ENCODE data around the gene KAZN. TPM values are rescaled to one million over a fixed set of nuclear protein-coding genes. Genes with fewer than 3 reads are reported as not detected.

KAZN gene
- total RNA-seq, 1 experiment from 2014 or later = 15.6 TPM

DNA sequence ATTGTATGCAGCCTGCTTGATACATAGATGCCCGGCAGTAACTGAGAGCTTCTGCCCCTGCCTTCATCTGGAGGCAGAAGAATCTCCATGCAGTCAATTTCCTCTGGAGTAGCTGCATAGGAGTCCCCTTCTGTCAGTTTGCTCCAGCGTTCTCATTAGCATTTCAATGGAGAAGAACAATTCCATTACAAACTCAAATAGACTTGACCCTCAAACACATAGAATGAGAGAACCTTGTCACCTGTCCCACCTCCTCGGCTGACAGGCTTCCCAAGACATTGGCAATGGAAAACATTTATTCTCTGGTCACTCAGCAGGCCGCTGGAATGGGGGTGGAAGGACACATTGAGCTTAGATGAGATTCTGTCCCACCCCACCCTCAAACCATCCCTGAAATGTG, 509.4 kb downstream of the KAZN start:
- no peaks in the 10 kb centered on the region for H3K79me2 ChIP-seq (ENCODE audit: low read depth)
- no peak overlapping the region for H3K27ac ChIP-seq
- ChIA-PET POLR2A (ENCODE audit: unreplicated experiment) (no interaction called here), CTCF (no interaction called here)
- no peaks in the 10 kb centered on the region for H3K27me3 ChIP-seq (ENCODE audit: insufficient read depth, low read depth)
- H3K4me2 ChIP-seq = no peak overlapping the region
- no peak for DNase-seq
- H2AFZ ChIP-seq = no peak overlapping the region
- no peaks in the 10 kb centered on the region for H3K9me2 ChIP-seq (ENCODE audit: insufficient read depth)
- no peaks in the 10 kb centered on the region for H3K9me3 ChIP-seq (ENCODE audit: insufficient read depth, low read depth)
- BruUV-seq (replicated peaks) = no TSS peak
- 0 out of 2 replicates have a peak, but pooled peaks cover 4% of the 10 kb centered on the region for H3F3A ChIP-seq (ENCODE audit: insufficient read depth, low read depth)
- H3K4me3 ChIP-seq = no peak overlapping the region
- intact Hi-C loops (cut with micrococcal nuclease; ENCODE audit: unreplicated experiment) = loop anchor here (10.0 kb wide), 1 partner anchor 183 kb away; no protein-coding TSS in a partner anchor
- no peaks in the 10 kb centered on the region for H3K36me3 ChIP-seq (ENCODE audit: low read depth)
- TF ChIP-seq, protein P1, sequence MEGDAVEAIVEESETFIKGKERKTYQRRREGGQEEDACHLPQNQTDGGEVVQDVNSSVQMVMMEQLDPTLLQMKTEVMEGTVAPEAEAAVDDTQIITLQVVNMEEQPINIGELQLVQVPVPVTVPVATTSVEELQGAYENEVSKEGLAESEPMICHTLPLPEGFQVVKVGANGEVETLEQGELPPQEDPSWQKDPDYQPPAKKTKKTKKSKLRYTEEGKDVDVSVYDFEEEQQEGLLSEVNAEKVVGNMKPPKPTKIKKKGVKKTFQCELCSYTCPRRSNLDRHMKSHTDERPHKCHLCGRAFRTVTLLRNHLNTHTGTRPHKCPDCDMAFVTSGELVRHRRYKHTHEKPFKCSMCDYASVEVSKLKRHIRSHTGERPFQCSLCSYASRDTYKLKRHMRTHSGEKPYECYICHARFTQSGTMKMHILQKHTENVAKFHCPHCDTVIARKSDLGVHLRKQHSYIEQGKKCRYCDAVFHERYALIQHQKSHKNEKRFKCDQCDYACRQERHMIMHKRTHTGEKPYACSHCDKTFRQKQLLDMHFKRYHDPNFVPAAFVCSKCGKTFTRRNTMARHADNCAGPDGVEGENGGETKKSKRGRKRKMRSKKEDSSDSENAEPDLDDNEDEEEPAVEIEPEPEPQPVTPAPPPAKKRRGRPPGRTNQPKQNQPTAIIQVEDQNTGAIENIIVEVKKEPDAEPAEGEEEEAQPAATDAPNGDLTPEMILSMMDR (conservative IDR thresholded peaks at IDR 0.05) = no peak
- TF ChIP-seq EZH2 (IDR thresholded peaks at IDR 0.05; ENCODE audit: low read depth) = no peak
- H4K20me1 ChIP-seq (ENCODE audit: insufficient read depth) = no peaks in the 10 kb centered on the region
- H3K4me1 ChIP-seq (replicated peaks; ENCODE audit: insufficient read depth) = no peaks in the 10 kb centered on the region

DNA sequence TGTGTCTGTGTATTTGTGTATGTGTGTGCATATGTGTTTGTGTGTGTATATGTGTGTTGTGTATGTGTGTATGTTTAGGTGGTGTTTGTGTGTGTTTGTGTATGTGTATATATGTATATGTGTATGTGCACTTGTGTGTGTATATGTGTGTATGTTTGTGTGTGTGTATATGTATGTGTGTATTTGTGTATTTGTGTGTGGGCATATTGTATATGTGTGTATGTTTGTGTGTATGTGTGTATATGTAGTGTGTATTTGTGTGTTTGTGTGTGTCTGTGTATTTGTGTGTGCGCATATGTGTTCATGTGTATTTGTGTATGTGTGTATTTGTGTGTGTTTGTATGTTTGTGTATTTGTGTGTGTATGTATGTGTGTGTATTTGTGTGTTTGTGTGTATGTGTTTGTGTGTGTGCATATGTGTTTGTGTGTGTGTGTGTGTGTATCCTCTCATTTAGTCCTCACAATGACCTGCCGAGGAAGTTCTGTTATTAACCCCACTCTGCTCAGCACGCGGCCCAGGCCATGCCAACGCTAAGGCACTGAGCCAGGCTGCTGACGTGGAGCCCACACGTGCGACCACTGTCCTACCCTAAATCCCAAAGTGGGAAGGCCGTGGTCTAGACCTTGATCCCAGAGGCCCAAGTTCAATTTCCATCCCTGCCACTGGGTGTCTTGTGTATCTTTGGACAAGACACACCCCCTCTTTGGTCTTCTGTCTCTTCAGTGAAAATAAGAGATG, 511.8 kb downstream of the KAZN start:
- BruUV-seq (replicated peaks) = no TSS peak
- H3K4me1 ChIP-seq (replicated peaks; ENCODE audit: insufficient read depth) = no peaks in the 10 kb centered on the region
- H3K79me2 ChIP-seq (ENCODE audit: low read depth) = no peaks in the 10 kb centered on the region
- ChIA-PET POLR2A (ENCODE audit: unreplicated experiment) (no interaction called here), CTCF (no interaction called here)
- H3K27me3 ChIP-seq (ENCODE audit: insufficient read depth, low read depth) = no peaks in the 10 kb centered on the region
- H4K20me1 ChIP-seq (ENCODE audit: insufficient read depth) = no peaks in the 10 kb centered on the region
- no peak for DNase-seq
- no peak overlapping the region for H3K27ac ChIP-seq
- H3F3A ChIP-seq (ENCODE audit: insufficient read depth, low read depth) = no peaks in the 10 kb centered on the region
- intact Hi-C loops (cut with micrococcal nuclease; ENCODE audit: unreplicated experiment) = no loop called here
- no peak overlapping the region for H3K4me2 ChIP-seq
- no peak for TF ChIP-seq EZH2 (IDR thresholded peaks at IDR 0.05; ENCODE audit: low read depth)
- TF ChIP-seq, protein P1 (conservative IDR thresholded peaks at IDR 0.05) = no peak
- H3K9me2 ChIP-seq (ENCODE audit: insufficient read depth) = no peaks in the 10 kb centered on the region
- H3K9me3 ChIP-seq (ENCODE audit: insufficient read depth, low read depth) = no peaks in the 10 kb centered on the region
- H3K4me3 ChIP-seq = no peak overlapping the region
- H2AFZ ChIP-seq = no peak overlapping the region
- H3K36me3 ChIP-seq (ENCODE audit: low read depth) = no peaks in the 10 kb centered on the region

DNA sequence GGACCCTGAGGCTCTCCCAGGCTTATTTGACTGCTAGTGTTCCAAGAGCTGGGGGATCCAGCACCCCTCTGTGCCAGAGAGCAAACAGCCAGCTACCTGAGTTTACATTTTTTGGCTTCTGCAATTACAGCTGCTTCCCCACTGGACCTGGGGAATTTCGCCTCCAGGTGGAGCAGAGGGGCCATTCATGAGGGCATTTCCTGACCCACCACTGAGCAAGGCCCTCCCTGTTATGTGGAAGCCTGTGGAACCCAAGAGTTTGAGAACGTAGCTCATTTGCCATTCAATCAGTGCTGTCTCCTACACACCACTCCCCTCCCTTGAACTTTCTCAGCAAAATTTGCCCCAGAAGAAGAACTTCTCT, 512.4 kb downstream of the KAZN start:
- no TSS peak for BruUV-seq (replicated peaks)
- no peaks in the 10 kb centered on the region for H3K4me1 ChIP-seq (replicated peaks; ENCODE audit: insufficient read depth)
- TF ChIP-seq EZH2 (IDR thresholded peaks at IDR 0.05; ENCODE audit: low read depth) = no peak
- no peaks in the 10 kb centered on the region for H3K9me2 ChIP-seq (ENCODE audit: insufficient read depth)
- no peaks in the 10 kb centered on the region for H4K20me1 ChIP-seq (ENCODE audit: insufficient read depth)
- H3K27ac ChIP-seq = no peak overlapping the region
- no peaks in the 10 kb centered on the region for H3K27me3 ChIP-seq (ENCODE audit: insufficient read depth, low read depth)
- H3K9me3 ChIP-seq (ENCODE audit: insufficient read depth, low read depth) = no peaks in the 10 kb centered on the region
- no peaks in the 10 kb centered on the region for H3K36me3 ChIP-seq (ENCODE audit: low read depth)
- ChIA-PET POLR2A (ENCODE audit: unreplicated experiment) (no interaction called here), CTCF (no interaction called here)
- H3K4me3 ChIP-seq = no peak overlapping the region
- H3K79me2 ChIP-seq (ENCODE audit: low read depth) = no peaks in the 10 kb centered on the region
- H3K4me2 ChIP-seq = no peak overlapping the region
- intact Hi-C loops (cut with micrococcal nuclease; ENCODE audit: unreplicated experiment) = no loop called here
- H2AFZ ChIP-seq = no peak overlapping the region
- H3F3A ChIP-seq (ENCODE audit: insufficient read depth, low read depth) = no peaks in the 10 kb centered on the region
- DNase-seq = no peak

DNA sequence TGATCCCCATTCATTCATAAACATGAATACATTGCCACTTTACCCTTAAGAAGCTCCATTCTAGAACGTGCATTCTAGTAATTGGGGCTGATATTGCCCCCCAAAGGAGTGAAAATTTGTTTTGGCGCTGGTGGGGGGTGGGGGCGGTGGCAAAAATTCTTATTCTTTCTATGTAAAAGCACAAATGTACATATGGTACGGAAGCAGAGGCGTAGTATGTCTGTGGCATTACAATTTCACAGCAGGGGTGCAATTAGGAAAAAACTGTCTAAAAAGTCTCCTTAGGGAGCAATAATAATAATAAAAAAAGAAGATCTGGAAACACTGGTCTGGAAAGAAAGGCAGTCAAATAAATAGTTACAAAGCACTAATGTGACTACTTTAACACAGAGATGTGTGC, 514.7 kb downstream of the KAZN start:
- H3K36me3 ChIP-seq (ENCODE audit: low read depth) = no peaks in the 10 kb centered on the region
- no peak overlapping the region for H2AFZ ChIP-seq
- intact Hi-C loops (cut with micrococcal nuclease; ENCODE audit: unreplicated experiment) = no loop called here
- no peaks in the 10 kb centered on the region for H3K9me3 ChIP-seq (ENCODE audit: insufficient read depth, low read depth)
- no peaks in the 10 kb centered on the region for H3K79me2 ChIP-seq (ENCODE audit: low read depth)
- DNase-seq = no peak
- H3K4me3 ChIP-seq = no peak overlapping the region
- no peak overlapping the region for H3K4me2 ChIP-seq
- H3K9me2 ChIP-seq (ENCODE audit: insufficient read depth) = no peaks in the 10 kb centered on the region
- ChIA-PET CTCF (no interaction called here), POLR2A (ENCODE audit: unreplicated experiment) (no interaction called here)
- H3K4me1 ChIP-seq (replicated peaks; ENCODE audit: insufficient read depth) = no peaks in the 10 kb centered on the region
- no peaks in the 10 kb centered on the region for H3K27me3 ChIP-seq (ENCODE audit: insufficient read depth, low read depth)
- BruUV-seq (replicated peaks) = no TSS peak
- no peaks in the 10 kb centered on the region for H3F3A ChIP-seq (ENCODE audit: insufficient read depth, low read depth)
- no peaks in the 10 kb centered on the region for H4K20me1 ChIP-seq (ENCODE audit: insufficient read depth)
- no peak overlapping the region for H3K27ac ChIP-seq
- TF ChIP-seq, protein P1 (conservative IDR thresholded peaks at IDR 0.05) = no peak
- TF ChIP-seq EZH2 (IDR thresholded peaks at IDR 0.05; ENCODE audit: low read depth) = no peak
